PC-3 (cell line): ENCODE data around the gene MMP14.

ENCODE experiments used
- EZH2 ChIP-seq: fragments of 300-600 bp; sonication (generic); IDR thresholded peaks from one replicate; pipeline ENCODE4 v1.6.1; 2017; ENCODE audit warnings: antibody characterized with exemption, mild to moderate bottlenecking, low read length; ENCODE audit not compliant: unreplicated experiment
- EZH2phosphoT487 ChIP-seq: fragments of 300-600 bp; sonication (generic); IDR thresholded peaks from 2 replicates; pipeline ENCODE4 v1.6.1; 2018; ENCODE audit warnings: mild to moderate bottlenecking, antibody characterized with exemption, low read length, borderline replicate concordance
- TF ChIP-seq, protein P1 (sequence below): fragments of 300-600 bp; sonication (generic); conservative IDR thresholded peaks from 2 replicates; pipeline ENCODE4 v1.5.1; 2017; ENCODE audit warnings: antibody characterized with exemption, low read depth, mild to moderate bottlenecking, low read length

DNA sequence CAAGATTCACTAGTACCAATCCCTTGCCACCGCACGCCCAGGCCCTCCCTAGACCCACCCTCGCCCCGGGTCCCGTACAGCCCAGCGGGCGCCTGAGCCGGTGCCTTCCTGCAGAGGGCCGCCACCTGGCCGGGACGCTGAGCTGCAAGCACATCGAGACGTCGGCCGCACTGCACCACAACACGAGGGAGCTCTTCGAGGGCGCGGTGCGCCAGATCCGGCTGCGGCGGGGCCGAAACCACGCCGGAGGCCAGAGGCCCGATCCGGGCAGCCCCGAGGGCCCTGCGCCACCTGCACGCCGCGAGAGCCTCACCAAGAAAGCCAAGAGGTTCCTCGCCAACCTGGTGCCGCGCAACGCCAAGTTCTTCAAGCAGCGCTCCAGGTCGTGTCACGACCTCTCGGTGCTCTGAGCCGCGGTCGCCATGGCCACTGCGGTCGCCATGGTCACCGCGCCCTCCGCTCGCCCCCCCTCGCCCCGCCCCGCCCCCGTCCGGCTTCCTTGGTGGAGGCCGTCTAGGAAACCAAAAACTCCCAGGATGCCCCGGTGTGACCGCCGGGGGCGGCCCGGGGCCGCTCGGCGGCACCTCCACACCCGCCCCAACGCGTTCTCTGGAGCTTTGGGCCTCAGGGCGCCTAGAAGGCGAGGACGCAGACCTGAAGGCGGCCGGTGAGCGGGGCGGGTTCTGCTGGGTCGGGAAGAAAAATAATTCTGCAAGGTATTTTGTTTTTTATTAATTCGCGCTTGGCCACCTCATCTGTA, 50.3 kb downstream of the MMP14 start:
- TF ChIP-seq, protein P1, sequence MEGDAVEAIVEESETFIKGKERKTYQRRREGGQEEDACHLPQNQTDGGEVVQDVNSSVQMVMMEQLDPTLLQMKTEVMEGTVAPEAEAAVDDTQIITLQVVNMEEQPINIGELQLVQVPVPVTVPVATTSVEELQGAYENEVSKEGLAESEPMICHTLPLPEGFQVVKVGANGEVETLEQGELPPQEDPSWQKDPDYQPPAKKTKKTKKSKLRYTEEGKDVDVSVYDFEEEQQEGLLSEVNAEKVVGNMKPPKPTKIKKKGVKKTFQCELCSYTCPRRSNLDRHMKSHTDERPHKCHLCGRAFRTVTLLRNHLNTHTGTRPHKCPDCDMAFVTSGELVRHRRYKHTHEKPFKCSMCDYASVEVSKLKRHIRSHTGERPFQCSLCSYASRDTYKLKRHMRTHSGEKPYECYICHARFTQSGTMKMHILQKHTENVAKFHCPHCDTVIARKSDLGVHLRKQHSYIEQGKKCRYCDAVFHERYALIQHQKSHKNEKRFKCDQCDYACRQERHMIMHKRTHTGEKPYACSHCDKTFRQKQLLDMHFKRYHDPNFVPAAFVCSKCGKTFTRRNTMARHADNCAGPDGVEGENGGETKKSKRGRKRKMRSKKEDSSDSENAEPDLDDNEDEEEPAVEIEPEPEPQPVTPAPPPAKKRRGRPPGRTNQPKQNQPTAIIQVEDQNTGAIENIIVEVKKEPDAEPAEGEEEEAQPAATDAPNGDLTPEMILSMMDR, result no peak; the same call in 1 of the 2 replicates
- no peak for TF ChIP-seq EZH2phosphoT487
- no peak for TF ChIP-seq EZH2
